GM19193 (cell line): ENCODE results near the gene GAB3.
A peak's percentile ranks its signal among the peaks of the same experiment; 100 is the strongest.

ENCODE experiments used
- POLR2A ChIP-seq: IDR thresholded peaks from 4 replicates; pipeline ENCODE4 v1.6.1; 2011; ENCODE audit not compliant: insufficient read depth, insufficient read length; ENCODE audit errors: extremely low read depth

GAB3 gene, protein sequence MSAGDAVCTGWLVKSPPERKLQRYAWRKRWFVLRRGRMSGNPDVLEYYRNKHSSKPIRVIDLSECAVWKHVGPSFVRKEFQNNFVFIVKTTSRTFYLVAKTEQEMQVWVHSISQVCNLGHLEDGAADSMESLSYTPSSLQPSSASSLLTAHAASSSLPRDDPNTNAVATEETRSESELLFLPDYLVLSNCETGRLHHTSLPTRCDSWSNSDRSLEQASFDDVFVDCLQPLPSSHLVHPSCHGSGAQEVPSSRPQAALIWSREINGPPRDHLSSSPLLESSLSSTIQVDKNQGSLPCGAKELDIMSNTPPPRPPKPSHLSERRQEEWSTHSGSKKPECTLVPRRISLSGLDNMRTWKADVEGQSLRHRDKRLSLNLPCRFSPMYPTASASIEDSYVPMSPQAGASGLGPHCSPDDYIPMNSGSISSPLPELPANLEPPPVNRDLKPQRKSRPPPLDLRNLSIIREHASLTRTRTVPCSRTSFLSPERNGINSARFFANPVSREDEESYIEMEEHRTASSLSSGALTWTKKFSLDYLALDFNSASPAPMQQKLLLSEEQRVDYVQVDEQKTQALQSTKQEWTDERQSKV

DNA sequence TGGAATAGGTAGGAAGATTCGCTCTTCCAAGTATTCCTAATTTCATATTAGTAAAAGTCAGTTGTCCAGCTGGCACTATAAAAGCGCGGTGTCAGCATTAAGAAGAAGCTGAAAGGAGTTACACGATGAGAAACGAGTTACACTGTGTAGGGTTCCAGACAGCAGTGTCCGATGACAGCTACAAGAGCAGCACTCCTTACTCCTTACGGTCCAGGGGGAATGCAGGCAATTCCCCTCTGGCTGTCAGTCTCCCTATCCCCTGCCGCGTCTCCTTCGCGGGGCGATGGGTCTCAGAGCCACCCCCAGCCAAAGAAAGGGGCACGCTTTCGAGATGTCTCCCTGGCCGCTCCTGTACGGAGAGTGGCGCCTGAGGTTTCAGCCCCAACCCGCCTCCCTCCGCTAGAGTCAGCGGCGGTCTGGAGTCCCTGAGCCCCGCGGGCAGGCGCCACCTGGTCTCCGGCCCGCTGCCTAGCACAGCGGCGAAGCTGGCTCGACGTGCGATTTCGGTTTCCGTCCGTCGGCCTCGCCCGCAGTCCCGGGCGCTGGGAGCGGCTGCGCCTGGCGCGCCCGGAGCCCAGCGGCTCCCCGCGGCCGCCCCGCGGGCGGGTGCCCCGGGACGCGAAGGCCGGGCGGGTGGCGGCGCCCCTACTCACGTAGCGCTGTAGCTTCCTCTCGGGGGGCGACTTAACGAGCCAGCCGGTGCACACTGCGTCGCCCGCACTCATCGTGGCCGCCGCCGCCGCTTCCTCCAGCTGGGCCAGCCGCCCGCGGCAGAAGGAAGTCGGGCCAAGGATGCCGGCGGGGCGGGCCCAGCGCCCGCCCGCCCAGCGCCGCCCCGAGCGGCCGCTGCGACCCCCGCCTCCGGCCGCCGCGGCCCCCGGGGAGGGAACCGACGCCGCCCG, at the start of gene GAB3:
Gene GAB3, minus strand, starts transcription at position 777 of the 902 bp plus-strand sequence. Its CDS starts 52 bp downstream, at position 725.
- TF ChIP-seq POLR2A, result no peak

DNA sequence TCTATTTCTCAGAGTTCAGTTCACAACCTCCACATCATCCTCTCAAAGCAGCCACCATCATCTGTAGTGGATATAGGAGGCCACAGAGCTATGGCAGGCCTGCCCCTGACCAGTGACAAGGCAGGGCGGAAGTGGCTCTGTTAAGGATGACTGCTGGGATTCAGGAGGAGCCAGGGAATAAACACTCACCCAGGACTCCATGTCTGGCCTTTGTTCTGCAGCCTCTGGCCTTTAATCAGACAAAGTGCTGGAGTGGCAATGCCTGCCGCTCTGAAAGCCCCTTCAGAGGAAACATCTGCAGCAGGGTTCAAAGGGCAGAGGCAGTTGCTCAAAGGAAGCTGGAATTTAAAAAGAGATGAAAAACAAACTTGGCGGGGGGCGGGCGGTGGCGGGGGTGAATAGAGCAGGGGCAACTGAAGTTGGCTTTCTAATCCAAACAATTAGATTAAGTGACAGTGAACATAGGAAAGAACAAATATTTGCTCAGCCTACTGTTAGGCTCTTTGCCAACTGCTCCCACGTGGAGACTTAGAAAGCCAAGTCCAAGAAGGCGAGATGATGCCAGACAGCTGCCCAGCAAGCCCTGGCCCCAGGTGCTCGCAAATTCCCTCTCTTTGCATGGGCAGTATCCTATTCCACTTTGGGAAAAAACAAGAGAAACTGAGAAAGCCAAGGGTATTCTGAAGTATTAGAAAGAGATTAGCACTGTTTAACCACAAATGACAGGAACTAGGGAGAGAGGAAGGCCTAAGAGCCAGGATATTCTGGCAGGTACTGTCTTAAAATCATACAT, 48.9 kb upstream of the GAB3 start:
- no peak for TF ChIP-seq POLR2A

DNA sequence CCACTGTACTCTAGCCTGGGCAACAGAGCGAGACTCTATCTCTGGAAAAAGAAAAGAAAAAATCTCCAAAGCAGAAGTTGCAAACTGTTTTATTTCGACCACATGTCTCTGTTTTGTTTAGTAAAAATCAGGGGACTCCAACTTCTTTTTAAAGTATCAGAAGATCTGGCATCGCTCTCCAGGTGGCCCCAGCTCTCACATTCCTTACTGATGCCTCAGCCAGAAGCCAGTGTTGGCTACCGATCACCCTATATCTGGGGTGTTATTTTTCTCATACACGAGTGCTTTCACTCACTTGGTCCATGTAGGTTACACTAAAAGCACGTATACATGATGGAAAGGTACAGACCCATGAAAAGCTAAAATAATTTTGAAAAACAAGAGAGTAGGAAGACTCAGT, 46.1 kb upstream of the GAB3 start:
- TF ChIP-seq POLR2A, result no peak

DNA sequence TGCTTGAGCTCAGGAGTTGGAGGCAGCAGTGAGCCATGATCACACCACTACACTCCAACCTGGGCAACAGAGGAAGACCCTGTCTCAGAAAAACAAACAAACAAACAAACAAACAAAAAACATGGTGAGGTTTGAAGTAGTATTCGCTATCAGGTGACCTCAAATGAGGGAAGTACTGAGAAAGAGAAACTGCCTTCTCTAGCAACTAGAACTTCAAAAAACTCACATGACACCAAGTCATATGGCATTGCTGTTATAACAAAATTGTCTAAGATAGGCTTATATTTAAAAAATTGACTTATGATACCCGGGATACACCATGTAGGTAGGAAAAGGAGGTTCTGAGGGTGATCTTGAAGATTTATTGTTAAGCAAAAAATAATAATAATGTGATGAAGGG, 44.1 kb upstream of the GAB3 start:
- no peak for TF ChIP-seq POLR2A

DNA sequence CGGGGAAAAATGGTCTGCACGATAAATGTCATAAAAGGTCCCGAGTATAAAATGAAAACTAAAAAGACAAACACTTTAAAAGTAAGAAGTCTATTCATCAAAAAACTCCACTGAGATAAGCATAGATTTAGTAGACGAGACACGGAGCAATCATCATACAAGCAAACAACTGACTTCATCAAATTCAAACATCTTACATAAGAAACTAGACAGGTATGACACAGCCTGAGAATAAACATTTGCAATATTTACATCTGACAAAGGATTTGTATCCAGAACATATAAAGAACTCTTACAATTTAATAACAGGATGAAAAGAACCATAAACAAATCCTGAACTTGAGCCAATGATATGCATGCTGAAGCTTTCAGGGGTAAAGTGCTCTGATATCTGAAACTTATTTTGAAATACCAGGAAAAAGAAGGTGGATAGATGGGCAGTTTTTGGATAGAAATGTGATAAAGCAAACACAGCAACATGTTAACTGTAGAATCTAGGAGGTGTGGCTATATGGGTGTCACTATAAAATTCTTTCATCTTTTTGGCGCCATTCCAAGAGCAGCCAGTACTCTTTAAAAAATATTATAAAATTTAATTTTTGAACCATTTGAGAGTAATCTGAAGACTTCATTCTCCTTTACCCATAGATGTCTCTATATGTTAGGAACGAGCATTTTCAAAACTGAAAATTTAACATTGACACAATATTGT, 42.4 kb upstream of the GAB3 start:
- no peak for TF ChIP-seq POLR2A

DNA sequence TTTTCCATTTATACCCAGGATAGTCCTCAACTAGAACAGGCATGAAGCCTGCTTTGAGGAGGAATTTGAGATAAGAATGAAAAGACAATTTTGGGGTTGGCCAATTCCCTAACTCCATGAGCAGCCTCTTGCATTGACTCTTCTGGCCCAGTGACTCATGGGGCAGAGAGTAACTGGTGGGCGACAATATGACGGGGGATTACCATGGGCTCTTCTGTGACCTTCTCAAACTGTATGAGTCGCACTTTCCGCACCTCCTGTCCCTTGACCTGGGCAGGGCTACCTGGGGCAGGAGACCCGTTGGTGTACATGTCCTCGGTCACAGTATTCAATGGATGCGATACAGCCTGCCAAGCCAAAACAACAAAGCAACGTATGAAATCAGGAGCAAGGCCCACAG, 41.1 kb upstream of the GAB3 start:
- no peak for TF ChIP-seq POLR2A

DNA sequence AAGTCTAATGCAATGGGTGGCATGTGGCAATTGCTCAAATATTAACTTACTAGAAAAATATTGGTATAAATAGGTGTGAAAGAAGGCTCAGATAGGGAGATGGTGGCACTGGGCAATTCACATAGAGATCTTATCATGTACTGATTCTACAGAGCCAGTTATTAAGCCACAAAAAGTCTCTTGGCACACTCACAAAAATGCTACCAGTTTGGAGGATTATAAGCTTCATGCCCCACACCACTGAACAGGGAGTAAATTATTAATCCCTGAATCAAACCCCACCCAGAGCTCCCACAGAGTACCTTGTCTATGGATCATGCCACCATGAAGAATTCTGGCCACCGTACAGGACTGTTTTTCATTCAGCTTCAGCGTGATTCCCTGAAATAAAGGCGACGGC, 40.6 kb upstream of the GAB3 start:
- no peak for TF ChIP-seq POLR2A

DNA sequence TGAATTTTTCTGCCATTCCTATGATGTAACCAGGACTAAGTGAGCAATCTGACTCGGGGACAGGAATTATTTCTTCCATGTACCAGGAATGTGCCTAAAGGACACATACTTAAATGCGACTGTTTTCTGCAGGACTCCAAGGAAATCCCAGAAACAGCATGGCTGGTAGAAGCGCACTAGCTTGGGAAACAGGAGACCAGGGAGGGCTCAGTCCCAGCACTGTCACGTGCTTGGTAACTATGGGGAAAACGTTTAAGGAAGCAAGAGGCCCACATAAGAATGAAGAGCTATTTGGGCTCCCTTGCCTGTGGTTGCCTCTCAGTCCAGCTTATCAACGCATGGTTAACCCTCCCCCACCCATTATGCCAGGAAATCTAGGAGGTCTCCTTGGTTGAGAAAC, 34.8 kb upstream of the GAB3 start:
- TF ChIP-seq POLR2A, result no peak

DNA sequence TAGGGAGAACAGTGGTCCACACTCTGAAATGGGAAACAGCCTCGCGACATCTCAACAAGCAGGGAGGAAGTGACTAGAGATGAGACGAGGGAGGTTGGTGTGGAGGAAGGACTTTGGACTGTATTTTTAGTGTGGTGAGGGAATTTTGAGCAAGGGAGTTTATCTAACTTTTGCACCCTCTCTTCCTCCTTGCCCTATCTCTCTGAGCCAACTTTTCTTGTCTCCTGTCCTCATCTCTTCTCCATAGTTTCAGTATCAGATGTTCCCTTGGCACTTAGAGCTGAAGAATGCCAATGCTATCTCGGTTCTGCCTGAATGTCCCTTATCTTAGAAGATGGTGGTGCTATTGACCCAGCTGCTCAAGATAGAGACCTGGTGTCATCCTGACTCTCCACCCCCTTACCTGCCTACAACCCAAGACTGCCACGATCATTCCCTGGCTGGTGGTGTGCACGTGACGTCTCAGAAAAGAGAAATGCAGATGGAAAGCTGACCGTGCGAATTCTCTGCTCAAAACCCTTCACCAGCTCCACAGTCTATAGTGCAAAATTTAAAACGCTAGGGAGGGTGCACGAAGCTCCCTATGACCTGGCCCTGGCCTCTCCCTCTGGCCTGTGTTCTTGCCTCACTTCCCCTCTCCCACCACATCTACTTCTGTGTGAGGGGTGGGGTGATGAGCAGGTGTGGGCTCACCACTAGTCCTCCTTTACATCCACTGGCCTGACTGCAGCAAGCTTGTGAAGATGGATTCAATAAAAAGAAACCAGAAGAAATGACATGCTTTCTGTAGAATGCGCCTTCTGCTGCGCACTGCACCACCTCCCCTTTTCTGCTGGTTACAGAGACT, 33.5 kb upstream of the GAB3 start:
- TF ChIP-seq POLR2A, result no peak

DNA sequence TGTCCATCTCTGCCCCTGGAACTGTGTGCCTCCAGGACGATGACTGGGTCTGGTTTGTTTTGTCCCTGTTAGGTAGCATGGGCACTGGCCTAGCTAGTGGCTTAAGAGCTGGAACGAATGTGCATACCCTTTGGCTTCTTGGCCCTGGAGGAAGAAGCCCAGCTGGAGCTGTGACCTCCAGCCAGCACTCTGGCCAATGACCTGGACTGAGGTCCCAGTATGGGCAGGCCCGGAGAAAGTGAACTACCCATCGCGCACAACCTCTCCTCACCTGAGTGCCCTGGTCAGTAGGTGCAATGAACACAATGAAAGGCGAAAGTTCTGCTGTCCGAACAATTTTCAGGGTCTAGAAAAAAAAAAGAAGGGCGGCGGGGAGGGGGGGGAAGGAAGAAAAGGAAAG, 30.1 kb upstream of the GAB3 start:
- TF ChIP-seq POLR2A, result no peak

DNA sequence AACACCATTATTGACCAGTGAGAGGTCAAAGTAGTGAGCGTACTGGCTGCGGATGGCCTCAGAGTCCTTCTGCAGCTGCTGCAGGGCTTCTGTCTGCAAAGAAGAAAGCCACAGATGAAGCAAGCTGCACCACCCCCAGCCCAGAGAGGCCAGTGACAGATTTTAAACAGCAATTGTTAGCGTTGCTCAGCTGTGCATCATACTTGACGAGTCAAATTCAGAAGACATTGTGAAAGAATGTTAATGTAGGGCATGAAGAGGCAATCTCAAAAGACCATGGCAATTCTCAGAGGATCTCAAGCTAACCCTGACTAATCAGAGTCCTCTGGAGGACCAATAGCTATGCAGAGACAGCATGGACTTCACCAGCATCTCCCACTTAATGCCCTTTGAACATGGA, 28.4 kb upstream of the GAB3 start:
- TF ChIP-seq POLR2A, result no peak

DNA sequence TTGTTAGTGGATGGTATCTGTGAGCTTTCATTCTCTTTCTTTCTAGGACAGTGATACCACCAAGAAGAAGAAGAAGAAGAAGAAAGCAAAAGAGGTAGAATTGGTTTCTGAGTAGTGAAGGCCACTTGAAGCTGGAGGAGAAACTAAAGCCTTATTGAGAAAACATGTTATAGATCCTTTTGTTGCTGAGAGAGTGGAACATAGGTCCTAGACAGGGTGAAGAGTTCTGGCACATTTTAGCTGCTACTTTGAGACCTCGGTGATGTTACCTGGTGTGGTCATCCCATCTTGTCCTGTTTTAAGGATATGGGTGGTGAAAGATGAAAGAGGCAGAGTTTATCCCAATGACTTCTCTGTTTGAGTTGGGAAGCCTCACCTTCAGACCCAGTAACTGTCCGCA, 25.9 kb upstream of the GAB3 start:
- TF ChIP-seq POLR2A, result no peak

DNA sequence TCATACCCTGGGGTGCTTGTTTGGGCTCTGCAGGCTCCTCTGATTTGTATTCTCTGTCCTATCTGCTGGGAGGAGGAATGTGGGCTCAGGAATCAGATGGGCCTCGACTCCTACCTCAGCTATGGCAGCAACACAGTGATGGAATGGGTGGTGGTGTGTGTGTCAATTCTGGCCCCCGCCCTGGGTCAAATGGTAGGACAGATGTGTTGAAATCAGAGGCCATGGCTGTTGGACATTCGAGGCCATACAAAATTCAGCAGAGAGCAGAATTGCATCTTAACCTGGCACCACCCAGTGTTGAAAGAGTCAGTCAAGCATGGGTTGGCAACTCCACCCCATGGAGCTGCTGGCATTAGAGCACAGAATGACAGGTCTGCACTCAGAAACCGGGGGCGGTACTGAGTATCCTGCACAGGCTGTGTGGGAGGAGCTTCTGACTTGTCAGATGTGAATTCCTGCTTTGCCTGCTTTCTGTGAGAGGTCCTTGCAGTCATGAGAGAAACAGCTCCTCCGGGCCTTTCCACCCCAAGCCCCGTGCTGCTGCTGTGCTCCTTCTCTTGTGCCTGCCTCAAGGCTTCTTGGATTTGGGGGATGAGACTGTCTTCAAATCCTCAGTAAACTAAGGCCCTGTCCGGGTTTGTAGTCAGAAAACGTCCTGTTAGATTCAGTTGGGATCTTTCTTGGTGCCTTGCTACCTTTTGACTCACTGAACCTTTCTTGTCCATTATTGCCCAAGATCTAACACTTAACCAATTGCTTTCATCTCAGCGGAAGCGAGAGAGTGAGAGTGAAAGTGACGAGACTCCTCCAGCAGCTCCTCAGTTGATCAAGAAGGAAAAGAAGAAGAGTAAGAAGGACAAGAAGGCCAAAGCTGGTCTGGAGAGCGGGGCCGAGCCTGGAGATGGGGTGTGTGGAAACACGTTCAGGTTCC, 24.8 kb upstream of the GAB3 start:
- TF ChIP-seq POLR2A, result peak; percentile 21

DNA sequence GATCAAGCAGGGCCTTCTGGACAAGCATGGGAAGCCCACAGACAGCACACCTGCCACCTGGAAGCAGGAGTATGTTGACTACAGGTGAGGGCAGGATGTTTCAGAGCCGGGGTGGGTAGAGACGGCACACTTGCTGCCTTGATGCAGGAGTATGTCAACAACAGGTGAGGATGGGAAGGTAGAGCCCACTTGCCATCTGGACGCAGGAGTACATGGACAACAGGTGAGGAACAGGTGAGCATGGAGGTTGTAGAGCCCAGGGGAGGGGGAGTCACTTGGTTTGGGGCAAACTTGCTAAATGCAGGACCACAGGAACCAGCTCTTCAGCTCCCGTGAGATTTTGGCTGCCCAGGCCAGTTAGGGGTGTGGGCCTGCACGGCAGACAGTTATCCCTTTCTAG, 23.7 kb upstream of the GAB3 start:
- no peak for TF ChIP-seq POLR2A
